SK-N-SH treated with all-trans-retinoic acid at 6 μM for 48 hours (cell line): ENCODE results near the gene C9orf85.

Experiments used
- ATAC-seq: fragments of 200-7000 bp; cut with Tn5 transposase; 3 replicates; pipeline ENCODE4 v1.9.1; 2020; ENCODE audit warnings: mild to moderate bottlenecking, moderate library complexity
- ARNTL ChIP-seq: fragments of 450-650 bp; formaldehyde crosslinking; IDR thresholded peaks from 2 replicates; pipeline ENCODE4 v1.5.0; 2020; ENCODE audit warnings: low read depth, mild to moderate bottlenecking, moderate library complexity, borderline replicate concordance
- BACH2 ChIP-seq: fragments of 250-450 bp; sonication (Bioruptor Pico); IDR thresholded peaks from 2 replicates; pipeline ENCODE4 v1.9.0; 2021; ENCODE audit warnings: mild to moderate bottlenecking, borderline replicate concordance
- CSDC2 ChIP-seq: fragments of 250-450 bp; sonication (Bioruptor Pico); IDR thresholded peaks from 2 replicates; pipeline ENCODE4 v1.5.0; 2020; ENCODE audit warnings: mild to moderate bottlenecking, moderate library complexity
- CSRNP3 ChIP-seq: fragments of 250-450 bp; sonication (Bioruptor Pico); IDR thresholded peaks from 2 replicates; pipeline ENCODE4 v1.5.1; 2021; ENCODE audit warnings: mild to moderate bottlenecking, moderate library complexity
- ESRRG ChIP-seq: fragments of 250-450 bp; sonication (Bioruptor Pico); IDR thresholded peaks from 2 replicates; pipeline ENCODE4 v1.6.1; 2021; ENCODE audit warnings: mild to moderate bottlenecking
- GLIS3 ChIP-seq: fragments of 250-450 bp; sonication (Bioruptor Pico); IDR thresholded peaks from 2 replicates; pipeline ENCODE4 v1.5.0; 2020; ENCODE audit warnings: mild to moderate bottlenecking, moderate library complexity
- ISL1 ChIP-seq: fragments of 250-450 bp; sonication (Bioruptor Pico); IDR thresholded peaks from 2 replicates; pipeline ENCODE4 v2.1.2; 2022; ENCODE audit warnings: mild to moderate bottlenecking, moderate library complexity
- OSR1 ChIP-seq: fragments of 250-450 bp; sonication (Bioruptor Pico); IDR thresholded peaks from 2 replicates; pipeline ENCODE4 v1.8.0; 2022; ENCODE audit warnings: moderate library complexity, mild to moderate bottlenecking, inconsistent platforms
- PATZ1 ChIP-seq: fragments of 250-450 bp; sonication (Bioruptor Pico); IDR thresholded peaks from 2 replicates; pipeline ENCODE4 v1.8.0; 2020; ENCODE audit warnings: mild to moderate bottlenecking, moderate library complexity, borderline replicate concordance
- POU6F1 ChIP-seq: fragments of 250-450 bp; sonication (Bioruptor Pico); IDR thresholded peaks from 2 replicates; pipeline ENCODE4 v1.8.0; 2021; ENCODE audit warnings: low read depth, mild to moderate bottlenecking, moderate library complexity, borderline replicate concordance
- PPARA ChIP-seq: fragments of 250-450 bp; sonication (Bioruptor Pico); IDR thresholded peaks from 2 replicates; pipeline ENCODE4 v1.5.0; 2020; ENCODE audit warnings: mild to moderate bottlenecking, borderline replicate concordance
- RARB ChIP-seq: fragments of 250-450 bp; sonication (Bioruptor Pico); IDR thresholded peaks from 2 replicates; pipeline ENCODE4 v1.8.0; 2021; ENCODE audit warnings: mild to moderate bottlenecking, moderate library complexity
- SNAI2 ChIP-seq: fragments of 250-450 bp; sonication (Bioruptor Pico); IDR thresholded peaks from 2 replicates; pipeline ENCODE4 v1.5.0; 2020; ENCODE audit warnings: mild to moderate bottlenecking, moderate library complexity
- TOX ChIP-seq: fragments of 250-450 bp; sonication (Bioruptor Pico); IDR thresholded peaks from 2 replicates; pipeline ENCODE4 v1.8.0; 2021; ENCODE audit warnings: mild to moderate bottlenecking, moderate library complexity, borderline replicate concordance
- TSHZ2 ChIP-seq: fragments of 250-450 bp; sonication (Bioruptor Pico); IDR thresholded peaks from 2 replicates; pipeline ENCODE4 v1.5.0; 2020; ENCODE audit warnings: mild to moderate bottlenecking, moderate library complexity
- ZC3H10 ChIP-seq: fragments of 250-450 bp; sonication (Bioruptor Pico); IDR thresholded peaks from 2 replicates; pipeline ENCODE4 v1.5.1; 2021; ENCODE audit warnings: mild to moderate bottlenecking, moderate library complexity
- ZFP30 ChIP-seq: fragments of 450-650 bp; formaldehyde crosslinking; IDR thresholded peaks from 2 replicates; pipeline ENCODE4 v1.5.0; 2022; ENCODE audit warnings: mild to moderate bottlenecking, moderate library complexity
- ZNF565 ChIP-seq: fragments of 450-650 bp; formaldehyde crosslinking; conservative IDR thresholded peaks from 2 replicates; pipeline ENCODE4 v1.5.0; 2020; ENCODE audit warnings: low read depth, mild to moderate bottlenecking, moderate library complexity

The C9orf85 gene

GRCh38 chr9:71901695-71902597, 9.5 kb upstream of the C9orf85 start (continued):
- TF ChIP-seq POU6F1 (CRISPR knock-in tag): no peak
- no peak for TF ChIP-seq ZNF565 (CRISPR knock-in tag)
- no peak for TF ChIP-seq RARB
- TF ChIP-seq PPARA (CRISPR knock-in tag): no peak
- TF ChIP-seq TSHZ2 (CRISPR knock-in tag): no peak
- no peak for TF ChIP-seq ISL1

- no peak for ATAC-seq
- no peak for TF ChIP-seq ZC3H10 (CRISPR knock-in tag)
- TF ChIP-seq BACH2: no peak
- TF ChIP-seq TOX (CRISPR knock-in tag): no peak
- no peak for TF ChIP-seq CSRNP3 (CRISPR knock-in tag)
- TF ChIP-seq ESRRG (CRISPR knock-in tag): no peak
- no peak for TF ChIP-seq GLIS3 (CRISPR knock-in tag)
- TF ChIP-seq ARNTL: no peak
- TF ChIP-seq RARB: no peak
- TF ChIP-seq SNAI2 (CRISPR knock-in tag): no peak
Measured at GRCh38 chr9:71904076-71904475, 7.4 kb upstream of the C9orf85 start.

- ATAC-seq: no peak
- TF ChIP-seq ZNF565 (CRISPR knock-in tag): no peak
- TF ChIP-seq PPARA (CRISPR knock-in tag): no peak
- no peak for TF ChIP-seq TSHZ2 (CRISPR knock-in tag)
- TF ChIP-seq CSDC2 (CRISPR knock-in tag): no peak
- no peak for TF ChIP-seq RARB
- TF ChIP-seq BACH2: no peak
- TF ChIP-seq POU6F1 (CRISPR knock-in tag): no peak
- TF ChIP-seq PATZ1 (CRISPR knock-in tag): no peak
- TF ChIP-seq ISL1: no peak
- no peak for TF ChIP-seq OSR1 (CRISPR knock-in tag)
- no peak for TF ChIP-seq ZFP30 (CRISPR knock-in tag)
Measured at GRCh38 chr9:71908825-71909224, 2.6 kb upstream of the C9orf85 start.
